Right atrium auricular region (tissue), 2 donors: Measurements from ENCODE around the gene CCDC88B. TPM values are rescaled to one million over a fixed set of nuclear protein-coding genes. Genes with fewer than 3 reads are reported as not detected.

Experiments used
- DNase-seq: peaks from one replicate; pipeline ENCODE4 v3.0.0-alpha.2; 2019; ENCODE audit warnings: low spot score
- H3K27ac ChIP-seq, 2 donors: fragments of 200-600 bp; sonication (generic); 1 replicate in 1 of 2; 2 replicates in 1 of 2; pipeline ENCODE4 v1.5.1; 2016 to 2019
- H3K27me3 ChIP-seq, 2 donors: fragments of 200-600 bp; sonication (generic); one replicate each; pipeline versions ENCODE4 v1.5.1 to v1.6.0; 2017 to 2019
- H3K36me3 ChIP-seq: fragments of 200-600 bp; sonication (generic); one replicate; pipeline ENCODE4 v1.5.1; 2016
- H3K4me1 ChIP-seq, 2 donors: fragments of 200-600 bp; sonication (generic); one replicate each; pipeline versions ENCODE4 v1.5.1 to v1.6.0; 2017 to 2019
- H3K4me3 ChIP-seq, 2 donors: fragments of 200-600 bp; sonication (generic); 1 replicate in 1 of 2; 2 replicates in 1 of 2; pipeline ENCODE4 v1.5.1; 2017 to 2019; ENCODE audit warnings: mild to moderate bottlenecking in 1 of 2, moderate library complexity in 1 of 2
- H3K9me3 ChIP-seq, 2 donors: fragments of 200-600 bp; sonication (generic); one replicate each; pipeline ENCODE4 v1.5.1; 2019
- CTCF ChIP-seq, 2 donors: fragments of 200-600 bp; sonication (generic); IDR thresholded peaks; one replicate each; pipeline ENCODE4 v1.5.1; 2019; ENCODE audit warnings: antibody characterized with exemption in 2 of 2
- total RNA-seq, 2 donors: library from RNA; depleted of rRNA; stranded (reverse); fragments of >200 nt; gene quantifications; one replicate each; pipeline ENCODE4 v1.1.0, GENCODE V29; 2016

The CCDC88B gene
- total RNA-seq, 2 donors from 2014 or later: 11.7 to 12.0 TPM

- Histone ChIP-seq H3K27ac (peak overlapping the region; percentile 38 to 69), H3K36me3 (no peaks in the 10 kb centered on the region), H3K4me3 (peak overlapping the region; percentile 22 to 56), H3K9me3 (no peaks in the 10 kb centered on the region), H3K27me3 (peaks cover 15 to 16% of the 10 kb centered on the region in 2 donors), H3K4me1 (peaks cover 0 to 28% of the 10 kb centered on the region in 2 donors)
- no peak for DNase-seq
- TF ChIP-seq CTCF (IDR thresholded peaks at IDR 0.05): peak in 1 of 2 donors; percentile 43
These were observed 40.8 kb upstream of the CCDC88B start for GRCh38 chr11:64298966-64299846.

GRCh38 chr11:64299847-64300648, 40.0 kb upstream of the CCDC88B start, which contains the start of gene CATSPERZ:
TSS of gene CATSPERZ (plus strand) at chr11:64300358. CDS start at chr11:64300411, 53 bp downstream.
- H3K27ac ChIP-seq: peak within 1 kb of the TSS; percentile 38 to 69

GRCh38 chr11:64303109-64304031, 36.6 kb upstream of the CCDC88B start:
- peaks cover 0 to 49% of the 10 kb centered on the region in 2 donors for H3K4me1 ChIP-seq
- no peak overlapping the region for H3K4me3 ChIP-seq
- DNase-seq: no peak
- H3K27me3 ChIP-seq: peaks cover 0 to 4% of the 10 kb centered on the region in 2 donors
- H3K36me3 ChIP-seq: no peaks in the 10 kb centered on the region
- no peak for TF ChIP-seq CTCF (IDR thresholded peaks at IDR 0.05)
- H3K9me3 ChIP-seq: no peaks in the 10 kb centered on the region
- peak overlapping the region; percentile 95 to 97 for H3K27ac ChIP-seq

More at GRCh38 chr11:64299847-64300648, 40.0 kb upstream of the CCDC88B start, which contains the start of gene CATSPERZ:
- peak within 1 kb of the TSS; percentile 22 to 56 for H3K4me3 ChIP-seq
- peaks cover 15 to 16% of the 10 kb centered on the region in 2 donors for H3K27me3 ChIP-seq
- no peaks in the 10 kb centered on the region for H3K36me3 ChIP-seq
- H3K4me1 ChIP-seq: peaks cover 0 to 32% of the 10 kb centered on the region in 2 donors
- TF ChIP-seq CTCF (IDR thresholded peaks at IDR 0.05): no peak
- no peaks in the 10 kb centered on the region for H3K9me3 ChIP-seq
- no peak for DNase-seq

- peak overlapping the region; percentile 95 to 97 for H3K27ac ChIP-seq
- TF ChIP-seq CTCF (IDR thresholded peaks at IDR 0.05): no peak
- DNase-seq: no peak
- H3K27me3 ChIP-seq: peaks cover 0 to 4% of the 10 kb centered on the region in 2 donors
- H3K4me3 ChIP-seq: peak overlapping the region in 1 of 2 donors; percentile 87
- peaks cover 6% of the 10 kb centered on the region for H3K36me3 ChIP-seq
- H3K4me1 ChIP-seq: peaks cover 0 to 48% of the 10 kb centered on the region in 2 donors
- H3K9me3 ChIP-seq: no peaks in the 10 kb centered on the region
These were observed 36.0 kb upstream of the CCDC88B start for GRCh38 chr11:64304032-64304315.
